Activated CD4-positive, alpha-beta T cell treated with anti-CD3 and anti-CD28 coated beads, Interleukin-2, amount 50 U/mL, for 48 hours (primary cell): Measurements from ENCODE around the gene EFCAB6.

Source experiments
- DNase-seq, 2 experiments: peaks; one replicate each; pipeline ENCODE4 v3.0.0-alpha.2; 2020

Gene EFCAB6

GRCh38 chr22:43569111-43569510 is 243.0 kb downstream of the EFCAB6 start:
- no peak for DNase-seq

- no peak for DNase-seq
Observed at GRCh38 chr22:43567691-43568324, 244.3 kb downstream of the EFCAB6 start.

- DNase-seq: no peak
Observed at GRCh38 chr22:43566561-43567332, 245.4 kb downstream of the EFCAB6 start.

GRCh38 chr22:43566021-43566420 is 246.1 kb downstream of the EFCAB6 start:
- no peak for DNase-seq

- DNase-seq: no peak
Observed at GRCh38 chr22:43564859-43565258, 247.2 kb downstream of the EFCAB6 start.

- no peak for DNase-seq
Observed at GRCh38 chr22:43563571-43563970, 248.5 kb downstream of the EFCAB6 start.

- DNase-seq: no peak
Observed at GRCh38 chr22:43562843-43563242, 249.3 kb downstream of the EFCAB6 start.

- DNase-seq: no peak
Observed at GRCh38 chr22:43561415-43562178, 250.5 kb downstream of the EFCAB6 start.

- DNase-seq: no peak
Observed at GRCh38 chr22:43560651-43561050, 251.5 kb downstream of the EFCAB6 start.

GRCh38 chr22:43555561-43556515 is 256.3 kb downstream of the EFCAB6 start:
- no peak for DNase-seq

GRCh38 chr22:43554694-43555365 is 257.3 kb downstream of the EFCAB6 start:
- DNase-seq: no peak

- DNase-seq: no peak
Observed at GRCh38 chr22:43554259-43554636, 257.9 kb downstream of the EFCAB6 start.

GRCh38 chr22:43553451-43554258 is 258.4 kb downstream of the EFCAB6 start:
- no peak for DNase-seq

- DNase-seq: no peak
Observed at GRCh38 chr22:43550672-43551071, 261.4 kb downstream of the EFCAB6 start.

- DNase-seq: no peak
Observed at GRCh38 chr22:43550024-43550620, 262.0 kb downstream of the EFCAB6 start.

GRCh38 chr22:43546186-43546585 is 265.9 kb downstream of the EFCAB6 start:
- DNase-seq: no peak

GRCh38 chr22:43544289-43544673 is 267.8 kb downstream of the EFCAB6 start:
- no peak for DNase-seq

- no peak for DNase-seq
Observed at GRCh38 chr22:43543522-43544288, 268.4 kb downstream of the EFCAB6 start.

- no peak for DNase-seq
Observed at GRCh38 chr22:43542681-43543521, 269.2 kb downstream of the EFCAB6 start.
